Inflammatory macrophage (primary cell): ENCODE data around the gene COL23A1.

Experiments
- DNase-seq, 2 donors: peaks; one replicate each; pipeline ENCODE4 v3.0.0-alpha.2; 2020 to 2022

Gene COL23A1

GRCh38 chr5:178432421-178433272 lies 157.5 kb downstream of the COL23A1 start:
- DNase-seq, result no peak

GRCh38 chr5:178431782-178432165 lies 158.4 kb downstream of the COL23A1 start:
- DNase-seq, result no peak

GRCh38 chr5:178431063-178431781 lies 159.0 kb downstream of the COL23A1 start:
- DNase-seq, result no peak

- no peak for DNase-seq
Measured at GRCh38 chr5:178430186-178431062, 159.8 kb downstream of the COL23A1 start.

- DNase-seq, result no peak
Measured at GRCh38 chr5:178429491-178430185, 160.6 kb downstream of the COL23A1 start.

GRCh38 chr5:178429156-178429468 lies 161.1 kb downstream of the COL23A1 start:
- no peak for DNase-seq

GRCh38 chr5:178428341-178429155 lies 161.6 kb downstream of the COL23A1 start:
- no peak for DNase-seq

- no peak for DNase-seq
Measured at GRCh38 chr5:178427576-178428197, 162.5 kb downstream of the COL23A1 start.

- no peak for DNase-seq
Measured at GRCh38 chr5:178426326-178427130, 163.7 kb downstream of the COL23A1 start.

GRCh38 chr5:178425621-178426068 lies 164.5 kb downstream of the COL23A1 start:
- no peak for DNase-seq

GRCh38 chr5:178424810-178425177 lies 165.4 kb downstream of the COL23A1 start:
- no peak for DNase-seq

GRCh38 chr5:178423901-178424809 lies 166.0 kb downstream of the COL23A1 start:
- peak; percentile 45 to 60 for DNase-seq

- no peak for DNase-seq
Measured at GRCh38 chr5:178423431-178423830, 166.8 kb downstream of the COL23A1 start.

GRCh38 chr5:178422400-178422775 lies 167.8 kb downstream of the COL23A1 start:
- no peak for DNase-seq

- DNase-seq, result no peak
Measured at GRCh38 chr5:178421699-178422399, 168.3 kb downstream of the COL23A1 start.

- no peak for DNase-seq
Measured at GRCh38 chr5:178421128-178421527, 169.1 kb downstream of the COL23A1 start.

GRCh38 chr5:178420354-178420781 lies 169.8 kb downstream of the COL23A1 start:
- DNase-seq, result no peak

GRCh38 chr5:178419651-178420050 lies 170.5 kb downstream of the COL23A1 start:
- DNase-seq, result no peak
